HG03103 (cell line): ENCODE data around the gene CGB7.

Experiments used
- ATAC-seq: cut with Tn5 transposase; IDR thresholded peaks from one replicate; pipeline ENCODE4 v1.9.1; 2021; ENCODE audit warnings: low read depth; ENCODE audit not compliant: unreplicated experiment

The CGB7 gene

GRCh38 chr19:49017666-49018351 is 39.7 kb downstream of the CGB7 start:
- no peak for ATAC-seq

DNA sequence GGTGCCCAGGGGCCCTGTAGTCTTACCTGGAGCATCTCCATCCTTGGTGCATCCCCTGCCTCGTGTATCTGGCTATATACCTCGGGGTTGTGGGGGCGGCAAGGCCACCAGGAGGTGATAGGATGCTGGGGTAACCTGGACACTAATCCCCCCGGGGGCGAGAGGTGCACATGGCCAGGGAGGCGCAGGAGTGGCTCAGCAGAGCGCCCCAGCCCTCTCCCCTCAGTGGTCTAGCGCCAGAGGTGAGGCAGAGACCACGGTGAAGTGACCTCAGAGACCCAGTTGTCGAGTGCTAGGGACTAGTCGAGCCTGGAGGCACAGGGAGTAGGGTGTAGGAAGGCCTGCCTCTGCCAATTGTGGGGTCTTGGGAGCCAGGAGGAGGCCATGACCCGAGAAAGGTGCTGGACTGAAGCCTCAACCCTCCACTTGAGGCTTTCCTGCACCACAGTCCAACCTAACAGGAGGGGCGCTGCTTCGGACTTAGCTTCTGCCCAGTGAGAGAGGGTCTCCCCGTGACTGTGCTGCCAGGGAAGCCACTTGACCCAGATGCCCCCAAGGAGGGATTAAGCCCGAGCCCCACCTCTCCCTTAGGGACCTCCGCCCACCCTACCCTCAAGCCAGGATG is 40.4 kb downstream of the CGB7 start, which contains the start of gene LHB:
LHB (minus strand) TSS at position 51 of the 625 bp plus-strand sequence; CDS start at position 41, 10 bp downstream.
- ATAC-seq = no peak

DNA sequence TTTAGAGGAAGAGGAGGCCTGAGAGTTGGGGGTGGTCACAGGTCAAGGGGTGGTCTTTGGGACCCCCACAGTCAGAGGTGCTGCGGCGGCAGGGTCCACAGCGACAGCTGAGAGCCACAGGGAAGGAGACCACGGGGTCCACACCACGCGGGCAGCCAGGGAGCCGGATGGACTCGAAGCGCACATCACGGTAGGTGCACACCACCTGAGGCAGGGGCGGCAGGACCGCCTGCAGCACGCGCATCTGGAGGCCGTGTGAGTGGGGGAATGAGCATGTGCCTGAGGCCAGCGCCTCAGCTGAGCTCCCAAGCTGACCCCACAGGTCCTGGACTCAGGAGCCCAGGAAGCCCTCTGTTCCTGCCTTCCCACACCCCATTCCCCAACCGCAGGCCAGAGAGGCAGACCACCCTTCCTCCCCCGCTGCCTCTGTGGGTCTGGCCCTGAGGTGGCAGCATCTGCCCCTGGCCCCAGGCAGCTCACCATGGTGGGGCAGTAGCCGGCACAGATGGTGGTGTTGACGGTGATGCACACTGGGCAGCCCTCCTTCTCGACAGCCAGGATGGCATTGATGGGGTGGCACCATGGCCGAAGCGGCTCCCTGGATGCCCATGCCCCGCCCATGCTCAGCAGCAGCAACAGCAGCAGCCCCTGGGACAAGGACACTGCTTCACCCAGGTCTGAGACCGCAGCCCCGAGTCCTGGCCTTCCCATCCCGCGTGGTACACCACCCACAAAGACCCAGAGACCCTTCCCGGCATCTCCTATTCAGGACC is 41.3 kb downstream of the CGB7 start:
- no peak for ATAC-seq

DNA sequence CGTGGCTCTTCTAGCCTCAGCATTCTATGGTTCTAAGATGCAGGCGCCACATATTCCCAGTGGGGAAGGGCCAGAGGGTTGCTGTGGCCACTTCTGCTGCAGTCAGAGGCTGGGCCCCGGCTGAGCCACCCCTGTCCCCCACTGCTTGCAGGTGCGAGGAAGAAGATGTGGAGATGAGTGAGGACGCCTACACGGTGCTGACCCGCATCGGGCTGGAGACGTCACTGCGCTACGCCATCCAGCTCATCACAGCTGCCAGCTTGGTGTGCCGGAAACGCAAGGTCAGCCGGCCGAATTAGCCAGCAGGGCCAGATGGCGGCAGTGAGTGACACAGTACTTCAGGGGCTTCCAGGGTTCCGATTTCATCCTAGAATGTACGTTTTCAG is 42.7 kb downstream of the CGB7 start:
- ATAC-seq = no peak

GRCh38 chr19:49014123-49014869 is 43.3 kb downstream of the CGB7 start:
- ATAC-seq = no peak

GRCh38 chr19:49011194-49011593 is 46.4 kb downstream of the CGB7 start:
- ATAC-seq = no peak

GRCh38 chr19:49010453-49010852 is 47.1 kb downstream of the CGB7 start:
- no peak for ATAC-seq

- ATAC-seq = no peak
Measured at GRCh38 chr19:49009828-49010227, 47.7 kb downstream of the CGB7 start.

- no peak for ATAC-seq
Measured at GRCh38 chr19:49006905-49007304, 50.6 kb downstream of the CGB7 start.

- ATAC-seq = no peak
Measured at GRCh38 chr19:49004964-49005614, 52.5 kb downstream of the CGB7 start.
